Adrenal gland (tissue), 12 donors: ENCODE data around the gene NR2E1. TPM values are rescaled to one million over a fixed set of nuclear protein-coding genes. Genes with fewer than 3 reads are reported as not detected.
A peak's percentile ranks its signal among the peaks of the same experiment; 100 is the strongest.

Experiments
- DNase-seq, 7 donors: peaks; one replicate each; pipeline ENCODE4 v3.0.0-alpha.2; 2019 to 2020
- H3K27ac ChIP-seq, 5 donors: fragments of 200-600 bp; sonication (generic) in 4 of 5; 1 replicate in 3 of 5; 2 replicates in 2 of 5; pipeline versions ENCODE4 v1.5.1 to v1.8.0; 2016 to 2020; ENCODE audit warnings: mild to moderate bottlenecking in 1 of 5
- H3K27me3 ChIP-seq: fragments of 200-600 bp; 2 replicates; pipeline ENCODE4 v1.8.0; 2021
- H3K36me3 ChIP-seq, 2 donors: fragments of 200-600 bp; replicated peaks in 1 of 2; 1 replicate in 1 of 2; 2 replicates in 1 of 2; pipeline versions ENCODE4 v1.5.1 to v1.8.0; 2018 to 2022
- H3K4me1 ChIP-seq, 2 donors: fragments of 200-600 bp; replicated peaks in 1 of 2; 1 replicate in 1 of 2; 2 replicates in 1 of 2; pipeline versions ENCODE4 v1.5.1 to v1.8.0; 2018 to 2021
- H3K4me3 ChIP-seq, 4 donors: fragments of 200-600 bp; sonication (generic) in 3 of 4; one replicate each; pipeline ENCODE4 v1.5.1; 2016 to 2018
- H3K9me3 ChIP-seq, 3 donors: fragments of 200-600 bp; sonication (generic) in 1 of 3; replicated peaks in 1 of 3; 1 replicate in 2 of 3; 2 replicates in 1 of 3; pipeline versions ENCODE4 v1.5.1 to v1.8.0; 2016 to 2021
- POLR2A ChIP-seq, 2 donors: fragments of 450-650 bp; IDR thresholded peaks; one replicate each; pipeline ENCODE4 v1.6.1; 2017; ENCODE audit warnings: antibody characterized with exemption in 2 of 2, mild to moderate bottlenecking in 2 of 2, moderate library complexity in 1 of 2
- WGBS, 4 donors: extraction: QIAGEN DNeasy Blood & Tissue Kit in 2 of 4; methylation state at CpG; one replicate each; pipeline versions ENCODE4 v1.1.5 to v1.1.7; 2013 to 2017; 5-methylcytosine and 5-hydroxymethylcytosine counted together
- intact Hi-C, 2 donors: fragments of 100-400 bp; cut with DNase I; formaldehyde crosslinking; loops; one replicate each; pipeline versions ENCODE4 v1.14.1 to v1.15.0; 2022 to 2023
- polyA plus RNA-seq, 3 donors: library from polyadenylated mRNA; stranded (reverse); fragments of 200-250 nt in 2 of 3; fragments of 350-450 nt in 1 of 3; fragmentation: Illumina TruSeq in 1 of 3; extraction: RNeasy Lipid Tissue Mini Kit (QIAGEN cat#74804) in 1 of 3; gene quantifications; one replicate each; pipeline ENCODE4 v1.2.3, GENCODE V29; 2013 to 2014
- total RNA-seq, 9 donors: library from RNA; depleted of rRNA in 4 of 9; stranded (reverse); fragments of >200 nt in 4 of 9; fragments of 120-200 nt in 1 of 9; fragmentation: NEBNext Ultra II Directional in 1 of 9; extraction: Animal tissue kit (Norgen Biotek cat#: 25700) in 1 of 9; gene quantifications; one replicate each; pipeline versions ENCODE4 v1.1.0 to v1.2.4, GENCODE V29; 2013 to 2023
- TF ChIP-seq, protein P1 (sequence below), 6 experiments: fragments of 450-650 bp in 4 of 6; fragments of 200-600 bp in 2 of 6; sonication (generic) in 1 of 6; IDR thresholded peaks; 1 replicate in 5 of 6; 2 replicates in 1 of 6; pipeline versions ENCODE4 v1.5.1 to v1.8.0; 2016 to 2021; ENCODE audit warnings: antibody characterized with exemption in 6 of 6, mild to moderate bottlenecking in 2 of 6, moderate library complexity in 1 of 6
- donor health status: healthy with polysubstance abuse.
- donor health status: Bipolar disorder and iron deficiency.
- donor health status: DM: yes; HTN: yes; CAD: no.
- donor health status: DM: no; HTN: no; CAD: no.
- donor health status: DM: no; HTN: no; CAD: no.
- donor health status: DM: yes; HTN: yes; CAD: no.

The NR2E1 gene
- total and polyA plus RNA-seq, 12 donors: 0.08 to 2.3 (median 0.61) TPM; not detected in 3

DNA sequence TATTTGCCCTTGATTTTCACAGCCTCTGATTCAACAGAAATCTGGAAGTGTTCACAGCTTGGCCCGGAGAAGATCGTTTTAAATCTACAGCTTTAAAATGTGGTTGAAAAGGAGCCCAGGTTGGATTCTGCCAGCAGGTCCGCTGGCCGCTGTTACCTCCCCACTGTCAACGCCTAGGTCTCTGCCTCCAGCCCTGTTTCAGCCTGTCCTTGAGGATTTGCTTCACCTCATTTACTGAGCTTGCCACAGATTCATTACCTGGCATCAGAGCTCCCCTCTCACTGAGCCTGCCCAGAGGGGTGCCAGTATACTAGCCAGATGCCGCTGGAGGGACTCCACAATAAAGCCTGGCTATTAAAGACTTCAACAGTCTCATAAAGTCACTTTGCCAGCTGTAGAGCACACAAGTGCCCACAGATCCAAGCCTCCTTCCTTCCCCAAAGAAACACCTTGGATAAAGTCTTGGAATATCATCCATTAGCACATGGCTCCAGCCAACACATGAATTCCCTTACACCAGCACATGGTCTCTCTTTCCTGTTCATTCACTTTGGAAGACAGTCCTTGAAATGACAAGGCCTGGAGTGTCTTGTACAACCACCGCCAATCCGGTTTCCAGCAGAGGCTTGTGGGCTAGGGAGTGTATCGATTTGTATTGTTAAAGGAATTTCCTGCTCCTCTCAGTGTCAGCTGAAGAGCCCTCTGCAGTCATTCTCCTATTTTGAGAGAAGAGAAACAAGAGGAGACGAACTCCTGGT, 9.5 kb upstream of the NR2E1 start:
- peaks cover 93% of the 10 kb centered on the region for H3K27me3 ChIP-seq
- DNase-seq: no peak
- H3K27ac ChIP-seq: no peak overlapping the region
- intact Hi-C loops: no loop called here
- no peak overlapping the region for H3K4me3 ChIP-seq
- H3K36me3 ChIP-seq: no peaks in the 10 kb centered on the region
- peaks cover 12 to 15% of the 10 kb centered on the region in 2 donors for H3K4me1 ChIP-seq
- WGBS, 4 donors: 25 to 33% (median 33%) methylated on average over 10 of the region's 10 CpGs
- TF ChIP-seq, protein P1, sequence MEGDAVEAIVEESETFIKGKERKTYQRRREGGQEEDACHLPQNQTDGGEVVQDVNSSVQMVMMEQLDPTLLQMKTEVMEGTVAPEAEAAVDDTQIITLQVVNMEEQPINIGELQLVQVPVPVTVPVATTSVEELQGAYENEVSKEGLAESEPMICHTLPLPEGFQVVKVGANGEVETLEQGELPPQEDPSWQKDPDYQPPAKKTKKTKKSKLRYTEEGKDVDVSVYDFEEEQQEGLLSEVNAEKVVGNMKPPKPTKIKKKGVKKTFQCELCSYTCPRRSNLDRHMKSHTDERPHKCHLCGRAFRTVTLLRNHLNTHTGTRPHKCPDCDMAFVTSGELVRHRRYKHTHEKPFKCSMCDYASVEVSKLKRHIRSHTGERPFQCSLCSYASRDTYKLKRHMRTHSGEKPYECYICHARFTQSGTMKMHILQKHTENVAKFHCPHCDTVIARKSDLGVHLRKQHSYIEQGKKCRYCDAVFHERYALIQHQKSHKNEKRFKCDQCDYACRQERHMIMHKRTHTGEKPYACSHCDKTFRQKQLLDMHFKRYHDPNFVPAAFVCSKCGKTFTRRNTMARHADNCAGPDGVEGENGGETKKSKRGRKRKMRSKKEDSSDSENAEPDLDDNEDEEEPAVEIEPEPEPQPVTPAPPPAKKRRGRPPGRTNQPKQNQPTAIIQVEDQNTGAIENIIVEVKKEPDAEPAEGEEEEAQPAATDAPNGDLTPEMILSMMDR (IDR thresholded peaks at IDR 0.05): no peak
- no peak for TF ChIP-seq POLR2A (IDR thresholded peaks at IDR 0.05)
- H3K9me3 ChIP-seq: no peaks in the 10 kb centered on the region

GRCh38 chr6:108156938-108157233, 8.9 kb upstream of the NR2E1 start:
- Histone ChIP-seq H3K4me3 (no peak overlapping the region), H3K27ac (no peak overlapping the region), H3K27me3 (peaks cover 93% of the 10 kb centered on the region), H3K9me3 (no peaks in the 10 kb centered on the region), H3K4me1 (peaks cover 12 to 15% of the 10 kb centered on the region in 2 donors), H3K36me3 (no peaks in the 10 kb centered on the region)
- no peak for DNase-seq
- intact Hi-C loops: no loop called here
- WGBS, 4 donors: 25 to 33% (median 30%) methylated on average over 8 of the region's 8 CpGs
- TF ChIP-seq POLR2A (IDR thresholded peaks at IDR 0.05): no peak
- TF ChIP-seq, protein P1 (IDR thresholded peaks at IDR 0.05): no peak

DNA sequence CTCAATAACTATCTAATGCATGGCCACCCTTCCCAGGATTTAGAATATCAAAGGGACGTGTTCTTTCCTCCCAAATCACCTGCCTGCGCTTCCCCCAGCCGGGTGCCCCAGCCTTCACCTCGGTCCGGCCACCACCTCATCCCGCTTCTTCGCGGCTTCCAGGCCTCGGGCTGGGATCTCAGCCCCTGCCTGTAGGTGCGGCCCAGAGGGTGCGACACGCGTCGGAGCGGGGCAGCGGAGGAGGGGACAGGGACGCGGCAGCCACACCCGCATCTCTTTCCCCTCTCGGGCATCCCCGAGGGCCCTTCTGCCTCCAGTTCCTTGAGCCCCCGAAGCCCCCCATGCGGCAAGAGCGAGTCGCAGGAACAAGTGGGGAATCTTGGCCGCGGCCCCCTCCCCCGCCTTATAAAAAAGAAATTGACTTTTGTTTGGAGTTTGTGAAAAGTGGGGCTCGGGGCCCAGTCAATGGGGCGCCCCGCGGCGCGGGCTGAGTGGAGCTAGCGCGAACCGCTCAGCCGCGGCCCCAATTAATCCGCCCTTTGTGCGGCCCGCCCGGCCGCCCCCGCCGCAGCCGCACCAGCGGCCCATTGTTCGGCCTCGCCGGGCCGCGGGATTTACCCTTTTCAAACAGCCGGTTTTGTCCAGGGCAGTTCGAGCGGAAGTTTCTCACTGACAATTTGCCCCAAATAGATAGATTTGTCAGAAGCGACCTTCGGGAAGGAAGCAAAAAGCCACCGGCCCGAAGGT, 8.4 kb upstream of the NR2E1 start:
- Histone ChIP-seq H3K4me1 (peaks cover 12 to 15% of the 10 kb centered on the region in 2 donors), H3K36me3 (no peaks in the 10 kb centered on the region), H3K9me3 (no peaks in the 10 kb centered on the region), H3K4me3 (peak overlapping the region in 1 of 4 donors; percentile 47), H3K27ac (no peak overlapping the region), H3K27me3 (peaks cover 94% of the 10 kb centered on the region)
- no peak for DNase-seq
- TF ChIP-seq, protein P1 (IDR thresholded peaks at IDR 0.05): no peak
- TF ChIP-seq POLR2A (IDR thresholded peaks at IDR 0.05): no peak
- WGBS, 4 donors: 3 to 5% (median 3%) methylated on average over 17 to 60 of the region's 60 CpGs
- intact Hi-C loops: no loop called here

- peak overlapping the region in 1 of 4 donors; percentile 47 for H3K4me3 ChIP-seq
- peaks cover 12 to 15% of the 10 kb centered on the region in 2 donors for H3K4me1 ChIP-seq
- H3K27ac ChIP-seq: no peak overlapping the region
- H3K9me3 ChIP-seq: no peaks in the 10 kb centered on the region
- intact Hi-C loops: no loop called here
- H3K36me3 ChIP-seq: no peaks in the 10 kb centered on the region
- WGBS, 4 donors: 6 to 11% (median 8%) methylated on average over 23 to 38 of the region's 38 CpGs
- no peak for TF ChIP-seq POLR2A (IDR thresholded peaks at IDR 0.05)
- TF ChIP-seq, protein P1 (IDR thresholded peaks at IDR 0.05): no peak
- DNase-seq: peak in 1 of 7 donors; percentile 29
- H3K27me3 ChIP-seq: peaks cover 96% of the 10 kb centered on the region
Observed at GRCh38 chr6:108157981-108158525, 7.8 kb upstream of the NR2E1 start.
